Upper lobe of right lung (tissue), 1 donor: ENCODE results near the gene WDR1. TPM values are rescaled to one million over a fixed set of nuclear protein-coding genes. Genes with fewer than 3 reads are reported as not detected.
"Not testable (repeated sequence)": the region's sequence is repeated elsewhere in the genome, so short reads cannot be mapped to it uniquely, and the experiment has no call there.

Experiments
- ATAC-seq: fragments of 200-7000 bp; cut with Tn5 transposase; one replicate; pipeline ENCODE4 v1.9.1; 2020; ENCODE audit warnings: mild to moderate bottlenecking, moderate library complexity
- DNase-seq: peaks from one replicate; pipeline ENCODE4 v3.0.0-alpha.2; 2020
- H3K27ac ChIP-seq: fragments of 200-600 bp; one replicate; pipeline ENCODE4 v1.8.0; 2022
- H3K27me3 ChIP-seq: fragments of 200-600 bp; one replicate; pipeline ENCODE4 v1.8.0; 2022; ENCODE audit warnings: mild to moderate bottlenecking
- H3K36me3 ChIP-seq: fragments of 200-600 bp; one replicate; pipeline ENCODE4 v1.8.0; 2022
- H3K4me1 ChIP-seq: fragments of 200-600 bp; one replicate; pipeline ENCODE4 v1.8.0; 2022
- H3K4me3 ChIP-seq: fragments of 200-600 bp; one replicate; pipeline ENCODE4 v1.8.0; 2022; ENCODE audit warnings: mild to moderate bottlenecking
- H3K9me3 ChIP-seq: fragments of 200-600 bp; one replicate; pipeline ENCODE4 v1.8.0; 2022
- intact Hi-C: fragments of 100-400 bp; cut with DNase I; formaldehyde crosslinking; loops from one replicate; pipeline ENCODE4 v1.11.0; 2022
- total RNA-seq: library from RNA; stranded (reverse); fragmentation: NEBNext Ultra II Directional; extraction: Animal tissue kit (Norgen Biotek cat#: 25700); gene quantifications from one replicate; pipeline ENCODE4 v1.2.1, GENCODE V29; 2021
- TF ChIP-seq, protein P1 (sequence below): fragments of 200-600 bp; IDR thresholded peaks from one replicate; pipeline ENCODE4 v1.8.0; 2022; ENCODE audit warnings: antibody characterized with exemption
- donor health status: DM: no; HTN: yes; CAD: no; lungs with severe emphysema.

Gene WDR1
- total RNA-seq, 1 donor from 2014 or later, result 234 TPM

DNA sequence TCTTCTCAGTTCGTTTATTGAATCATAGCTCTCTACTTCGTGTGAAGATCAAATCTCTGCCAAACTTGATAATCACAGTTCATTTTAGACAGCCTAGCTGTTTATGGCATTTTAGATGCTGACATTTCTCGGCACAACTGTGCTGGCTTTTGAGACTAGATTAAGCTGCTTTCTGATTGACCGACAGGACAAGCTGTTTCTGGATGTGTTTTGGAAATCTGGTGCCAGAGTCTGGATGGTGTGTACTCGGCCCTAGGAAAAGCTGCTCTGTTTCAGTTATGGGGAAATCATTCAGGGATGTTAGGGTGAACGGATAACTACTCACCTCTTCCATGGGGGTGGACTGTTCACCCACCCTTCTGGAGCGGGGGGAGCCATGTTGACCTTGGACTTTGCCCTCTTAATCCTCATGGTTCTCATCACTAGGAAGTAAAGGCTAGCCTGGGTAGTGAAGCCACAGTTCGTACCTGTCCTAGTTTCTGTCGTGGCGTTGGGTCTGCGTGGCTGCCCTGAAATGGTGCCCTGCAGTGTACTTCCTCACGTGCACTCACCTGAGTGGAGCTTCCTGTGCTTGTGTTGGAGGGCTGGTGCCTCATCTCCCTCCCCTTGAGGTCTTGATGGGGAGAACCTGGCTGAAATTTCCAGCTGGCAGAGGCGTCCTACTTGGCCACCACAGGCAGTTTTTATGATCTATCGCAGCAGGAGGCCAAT is 13.7 kb upstream of the WDR1 start:
- intact Hi-C loops, result no loop called here
- no peak for DNase-seq
- Histone ChIP-seq H3K27me3 (no peaks in the 10 kb centered on the region), H3K4me3 (no peak overlapping the region), H3K9me3 (no peaks in the 10 kb centered on the region), H3K36me3 (no peaks in the 10 kb centered on the region), H3K27ac (no peak overlapping the region), H3K4me1 (no peaks in the 10 kb centered on the region)
- ATAC-seq, result no peak
- TF ChIP-seq, protein P1, sequence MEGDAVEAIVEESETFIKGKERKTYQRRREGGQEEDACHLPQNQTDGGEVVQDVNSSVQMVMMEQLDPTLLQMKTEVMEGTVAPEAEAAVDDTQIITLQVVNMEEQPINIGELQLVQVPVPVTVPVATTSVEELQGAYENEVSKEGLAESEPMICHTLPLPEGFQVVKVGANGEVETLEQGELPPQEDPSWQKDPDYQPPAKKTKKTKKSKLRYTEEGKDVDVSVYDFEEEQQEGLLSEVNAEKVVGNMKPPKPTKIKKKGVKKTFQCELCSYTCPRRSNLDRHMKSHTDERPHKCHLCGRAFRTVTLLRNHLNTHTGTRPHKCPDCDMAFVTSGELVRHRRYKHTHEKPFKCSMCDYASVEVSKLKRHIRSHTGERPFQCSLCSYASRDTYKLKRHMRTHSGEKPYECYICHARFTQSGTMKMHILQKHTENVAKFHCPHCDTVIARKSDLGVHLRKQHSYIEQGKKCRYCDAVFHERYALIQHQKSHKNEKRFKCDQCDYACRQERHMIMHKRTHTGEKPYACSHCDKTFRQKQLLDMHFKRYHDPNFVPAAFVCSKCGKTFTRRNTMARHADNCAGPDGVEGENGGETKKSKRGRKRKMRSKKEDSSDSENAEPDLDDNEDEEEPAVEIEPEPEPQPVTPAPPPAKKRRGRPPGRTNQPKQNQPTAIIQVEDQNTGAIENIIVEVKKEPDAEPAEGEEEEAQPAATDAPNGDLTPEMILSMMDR, result no peak

DNA sequence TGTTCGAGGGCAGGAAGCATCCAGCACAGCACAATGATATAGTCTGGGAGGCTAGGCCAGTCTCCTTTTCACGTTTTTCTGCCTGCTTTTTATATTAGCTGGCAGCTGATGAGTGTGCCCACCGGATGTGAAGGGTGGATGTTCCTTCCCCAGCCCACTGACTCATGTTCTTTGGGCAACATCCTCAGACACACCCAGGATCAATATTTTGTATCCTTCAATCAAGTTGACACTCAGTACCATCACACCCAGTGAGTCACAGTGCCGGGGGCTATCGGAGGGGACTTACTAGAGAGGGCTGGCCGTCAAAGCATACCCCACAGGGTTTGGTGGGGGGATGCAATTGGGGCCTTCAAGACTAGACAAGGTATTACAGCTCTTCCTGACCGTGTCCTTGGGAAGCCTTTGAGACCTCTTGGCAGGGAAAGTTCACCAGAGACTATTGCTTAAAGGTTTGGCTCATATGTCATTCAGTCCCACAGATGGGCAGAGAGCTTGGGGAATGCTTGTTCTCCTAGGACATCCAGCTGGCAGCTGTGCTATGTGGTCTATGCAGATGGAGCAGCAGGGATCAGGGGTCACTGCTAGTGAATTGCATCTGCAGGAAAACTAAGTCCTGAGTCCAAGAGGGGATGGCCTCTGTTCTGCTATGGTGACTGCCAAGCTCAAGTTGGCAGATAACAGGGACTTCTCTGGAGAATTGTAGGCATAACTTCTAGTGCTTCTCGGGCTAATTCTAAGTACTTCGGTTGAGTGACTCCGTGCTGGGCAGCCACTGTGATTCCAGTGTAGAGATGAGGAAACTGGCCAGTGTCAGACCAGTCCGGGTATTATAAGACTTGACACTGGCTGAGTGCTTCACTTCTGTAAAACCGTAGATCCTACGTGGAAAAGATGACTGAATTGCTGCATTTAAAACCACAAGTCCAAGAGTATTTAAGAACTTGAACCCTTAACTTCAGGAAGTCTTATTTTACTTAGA is 12.9 kb upstream of the WDR1 start:
- Histone ChIP-seq H3K9me3 (no peaks in the 10 kb centered on the region), H3K4me3 (no peak overlapping the region), H3K4me1 (no peaks in the 10 kb centered on the region), H3K27me3 (no peaks in the 10 kb centered on the region), H3K27ac (no peak overlapping the region), H3K36me3 (no peaks in the 10 kb centered on the region)
- TF ChIP-seq, protein P1, result no peak
- intact Hi-C loops, result no loop called here
- ATAC-seq (no peak), DNase-seq (no peak)

DNA sequence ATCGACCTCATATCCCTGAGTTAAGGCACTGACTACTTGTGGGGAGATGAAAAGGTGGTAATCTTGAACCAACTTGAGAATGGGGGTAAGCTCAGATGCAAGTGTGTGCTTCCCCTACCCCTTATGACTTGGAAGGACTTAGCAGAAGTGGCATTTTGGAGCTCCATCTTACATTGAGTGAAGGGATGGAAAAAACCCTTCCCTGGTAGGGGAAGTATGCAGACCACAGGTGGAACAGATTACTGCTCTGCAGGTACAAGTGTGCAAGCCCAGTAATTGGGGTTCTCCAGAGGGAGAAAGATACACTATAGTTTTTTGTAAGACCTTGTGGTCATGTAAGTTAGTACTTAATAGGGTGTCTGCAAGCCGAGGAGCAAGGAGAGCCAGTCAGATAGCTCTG is 12.2 kb upstream of the WDR1 start:
- no peaks in the 10 kb centered on the region for H3K9me3 ChIP-seq
- no peak for ATAC-seq
- H3K36me3 ChIP-seq, result no peaks in the 10 kb centered on the region
- H3K27ac ChIP-seq, result no peak overlapping the region
- no peak for DNase-seq
- TF ChIP-seq, protein P1, result no peak
- intact Hi-C loops, result no loop called here
- peaks cover 3% of the 10 kb centered on the region for H3K4me1 ChIP-seq
- H3K27me3 ChIP-seq, result no peaks in the 10 kb centered on the region
- H3K4me3 ChIP-seq, result no peak overlapping the region

DNA sequence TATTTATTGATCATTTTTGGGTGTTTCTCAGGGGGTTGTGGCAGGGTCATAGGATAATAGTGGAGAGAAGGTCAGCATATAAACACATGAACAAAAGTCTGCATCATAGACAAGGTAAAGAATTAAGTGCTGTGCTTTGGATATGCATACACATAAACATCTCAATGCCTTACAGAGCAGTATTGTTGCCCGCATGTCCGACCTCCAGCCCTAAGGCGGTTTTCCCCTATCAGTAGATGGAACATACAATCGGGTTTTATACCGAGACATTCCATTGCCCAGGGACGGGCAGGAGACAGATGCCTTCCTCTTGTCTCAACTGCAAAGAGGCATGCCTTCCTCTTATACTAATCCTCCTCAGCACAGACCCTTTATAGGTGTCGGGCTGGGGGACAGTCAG is 10.9 kb upstream of the WDR1 start:
- H3K27ac ChIP-seq, ATAC-seq, H3K27me3 ChIP-seq, H3K4me3 ChIP-seq, DNase-seq, intact Hi-C loops, H3K9me3 ChIP-seq, H3K36me3 ChIP-seq: not testable (repeated sequence)
- H3K4me1 ChIP-seq, result peaks cover 11% of the 10 kb centered on the region

DNA sequence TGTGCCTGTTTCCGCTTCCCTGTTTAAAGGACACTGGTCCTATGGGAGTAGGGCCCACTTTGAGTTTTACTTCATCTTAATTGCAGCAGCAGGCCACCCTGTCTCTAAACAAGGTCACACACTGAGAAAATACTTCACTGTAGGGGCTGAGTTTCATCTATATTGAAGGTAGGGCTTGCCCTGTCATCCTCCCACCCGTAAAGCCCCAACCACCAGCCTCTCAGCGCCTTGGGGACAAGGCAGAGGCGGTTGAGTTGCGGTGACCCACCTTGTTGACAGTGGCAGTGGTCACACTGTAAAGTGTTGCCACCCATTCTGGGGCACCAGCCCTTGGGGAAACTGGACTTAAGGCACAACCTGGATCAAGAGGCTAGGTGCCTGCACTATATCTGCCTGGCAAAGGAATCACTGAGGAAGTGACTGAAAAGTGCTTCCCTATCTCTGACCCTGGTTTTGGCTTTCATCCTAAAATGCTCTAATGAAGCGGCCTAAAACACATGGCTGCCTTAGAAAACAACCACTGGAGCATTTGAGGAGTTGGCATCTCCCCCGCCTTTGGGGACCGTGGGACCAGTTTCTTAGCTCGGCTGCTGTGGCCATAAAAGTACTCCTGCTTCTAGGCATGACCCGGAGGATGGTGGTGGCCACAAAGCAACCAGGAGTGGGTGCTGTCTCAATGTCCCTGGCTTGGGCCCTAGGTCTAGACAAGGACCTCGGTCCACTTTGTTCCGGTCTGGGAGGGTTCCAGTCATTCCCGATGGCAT is 7.8 kb upstream of the WDR1 start:
- no peak for DNase-seq
- Histone ChIP-seq H3K27me3 (no peaks in the 10 kb centered on the region), H3K36me3 (no peaks in the 10 kb centered on the region), H3K9me3 (no peaks in the 10 kb centered on the region), H3K27ac (no peak overlapping the region), H3K4me3 (no peak overlapping the region), H3K4me1 (peaks cover 18% of the 10 kb centered on the region)
- intact Hi-C loops, result no loop called here
- TF ChIP-seq, protein P1, result no peak
- no peak for ATAC-seq
